ENCODE results near the gene ZMYM2.

- TF ChIP-seq CTCF (IDR thresholded peaks at IDR 0.05; ENCODE audit: borderline replicate concordance, extremely low read depth, low read length, poor library complexity, severe bottlenecking) (no peak), EZH2 (IDR thresholded peaks at IDR 0.05; ENCODE audit: borderline replicate concordance, low read depth, low read length, severe bottlenecking) (no peak)
Observed at GRCh38 chr13:20101467-20102316, 143.2 kb downstream of the ZMYM2 start.
